Hepatocyte (in vitro differentiated cells): Measurements from ENCODE around the gene WDR72.

Source experiments
- EZH2 ChIP-seq: fragments of 200-600 bp; sonication (generic); IDR thresholded peaks from 2 replicates; pipeline ENCODE4 v1.6.1; 2016; ENCODE audit warnings: antibody characterized with exemption, mild to moderate bottlenecking, borderline replicate concordance
- EZH2phosphoT487 ChIP-seq: fragments of 200-600 bp; sonication (generic); IDR thresholded peaks from one replicate; pipeline ENCODE4 v1.6.1; 2018; ENCODE audit warnings: antibody characterized with exemption, mild to moderate bottlenecking, low read depth, moderate library complexity; ENCODE audit not compliant: unreplicated experiment, severe bottlenecking
- TF ChIP-seq, protein P1 (sequence below): fragments of 200-600 bp; sonication (generic); IDR thresholded peaks from 2 replicates; pipeline ENCODE4 v1.5.1; 2016; ENCODE audit warnings: antibody characterized with exemption, mild to moderate bottlenecking; ENCODE audit not compliant: poor library complexity

DNA sequence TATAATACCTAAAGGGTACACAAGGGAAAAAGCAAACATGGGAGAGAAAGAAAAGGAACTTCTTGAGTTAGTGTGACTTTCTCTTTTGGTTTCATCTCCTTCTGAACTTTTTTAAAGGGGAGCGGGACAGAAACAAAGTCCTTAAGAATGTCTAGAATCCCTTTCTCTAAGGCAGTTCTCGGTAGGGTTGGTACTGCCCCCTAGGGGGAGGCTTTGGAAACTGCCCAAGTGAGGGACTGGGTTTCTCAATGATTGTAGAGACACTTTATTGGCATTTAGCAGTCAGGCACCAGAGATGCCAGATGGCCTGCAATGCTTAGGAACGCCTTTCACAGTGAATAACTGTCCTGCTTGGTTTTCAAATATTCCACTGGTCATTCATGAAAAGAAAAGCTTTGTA lies 172.7 kb downstream of the WDR72 start:
- no peak for TF ChIP-seq EZH2
- TF ChIP-seq, protein P1, sequence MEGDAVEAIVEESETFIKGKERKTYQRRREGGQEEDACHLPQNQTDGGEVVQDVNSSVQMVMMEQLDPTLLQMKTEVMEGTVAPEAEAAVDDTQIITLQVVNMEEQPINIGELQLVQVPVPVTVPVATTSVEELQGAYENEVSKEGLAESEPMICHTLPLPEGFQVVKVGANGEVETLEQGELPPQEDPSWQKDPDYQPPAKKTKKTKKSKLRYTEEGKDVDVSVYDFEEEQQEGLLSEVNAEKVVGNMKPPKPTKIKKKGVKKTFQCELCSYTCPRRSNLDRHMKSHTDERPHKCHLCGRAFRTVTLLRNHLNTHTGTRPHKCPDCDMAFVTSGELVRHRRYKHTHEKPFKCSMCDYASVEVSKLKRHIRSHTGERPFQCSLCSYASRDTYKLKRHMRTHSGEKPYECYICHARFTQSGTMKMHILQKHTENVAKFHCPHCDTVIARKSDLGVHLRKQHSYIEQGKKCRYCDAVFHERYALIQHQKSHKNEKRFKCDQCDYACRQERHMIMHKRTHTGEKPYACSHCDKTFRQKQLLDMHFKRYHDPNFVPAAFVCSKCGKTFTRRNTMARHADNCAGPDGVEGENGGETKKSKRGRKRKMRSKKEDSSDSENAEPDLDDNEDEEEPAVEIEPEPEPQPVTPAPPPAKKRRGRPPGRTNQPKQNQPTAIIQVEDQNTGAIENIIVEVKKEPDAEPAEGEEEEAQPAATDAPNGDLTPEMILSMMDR = peak; percentile 59
- no peak for TF ChIP-seq EZH2phosphoT487
